HG03565 (cell line): ENCODE measurements around the gene GARS1.

Experiments
- ATAC-seq: cut with Tn5 transposase; IDR thresholded peaks from one replicate; pipeline ENCODE4 v1.9.1; 2021; ENCODE audit warnings: mild to moderate bottlenecking, moderate library complexity; ENCODE audit not compliant: unreplicated experiment

Gene GARS1

GRCh38 chr7:30652698-30653641 lies 58.3 kb downstream of the GARS1 start:
- ATAC-seq: no peak

DNA sequence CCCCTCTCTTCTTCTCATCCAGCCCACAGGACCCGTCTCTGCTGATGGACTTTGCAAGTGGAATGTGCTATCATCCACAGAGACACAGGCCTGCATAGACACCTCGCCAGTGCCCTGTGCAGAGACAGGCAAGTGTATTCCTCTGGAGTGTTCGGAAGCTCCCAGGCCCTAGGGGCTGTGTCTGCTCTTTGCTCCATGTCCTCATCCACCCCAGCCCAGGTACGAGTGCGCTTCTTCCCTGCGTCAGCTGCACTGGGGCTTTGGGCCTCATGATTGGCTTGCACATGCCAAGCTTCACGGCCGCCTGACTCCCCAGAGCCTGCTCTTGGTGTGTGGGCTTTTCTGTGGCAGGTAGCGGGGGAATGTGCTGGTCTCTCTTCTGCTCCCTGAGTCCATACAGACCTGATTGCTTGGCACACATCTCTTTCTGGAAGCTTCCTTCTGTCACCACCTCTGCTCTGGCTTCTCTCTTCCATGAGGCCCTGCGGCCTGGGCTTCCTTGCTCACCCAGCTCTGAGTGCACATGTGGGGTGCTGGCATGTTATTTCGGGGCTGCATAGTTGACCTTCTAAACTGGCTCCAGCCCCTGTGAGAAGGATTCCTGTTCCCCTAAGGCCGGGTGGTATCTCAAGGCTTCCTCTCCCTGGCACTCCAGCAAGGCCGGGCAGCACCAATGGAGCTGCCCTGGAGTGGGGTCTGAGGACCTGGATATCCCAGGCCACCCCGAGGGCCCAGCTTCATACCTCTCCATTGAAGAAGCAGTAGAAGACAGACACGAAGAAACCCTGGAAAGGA lies 59.8 kb downstream of the GARS1 start:
- ATAC-seq: no peak

- ATAC-seq: no peak
These were observed 60.7 kb downstream of the GARS1 start for GRCh38 chr7:30655096-30655970.

GRCh38 chr7:30656006-30656957 lies 61.6 kb downstream of the GARS1 start:
- ATAC-seq: no peak

- no peak for ATAC-seq
These were observed 62.5 kb downstream of the GARS1 start for GRCh38 chr7:30657131-30657530.

- ATAC-seq: no peak
These were observed 63.9 kb downstream of the GARS1 start for GRCh38 chr7:30658479-30659074.

DNA sequence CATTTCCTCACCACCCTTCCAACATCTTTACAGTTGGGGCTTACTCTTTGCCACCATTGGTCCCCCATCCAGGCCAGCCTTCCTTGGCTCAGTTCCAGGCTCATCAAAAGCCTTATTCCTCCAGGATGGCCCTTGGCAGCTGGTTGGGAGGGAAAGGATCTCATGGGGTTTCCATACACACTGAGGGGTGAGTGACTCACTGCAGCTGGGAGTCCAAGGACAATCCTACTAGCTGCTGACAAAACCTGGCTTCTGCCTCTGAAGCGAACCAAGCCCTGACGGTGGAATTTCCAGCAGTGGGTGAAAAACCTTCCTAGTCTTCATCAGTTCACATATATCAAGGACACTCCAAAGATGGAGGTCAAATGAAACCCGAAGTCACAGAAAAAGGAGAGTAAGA lies 64.6 kb downstream of the GARS1 start:
- ATAC-seq: no peak

GRCh38 chr7:30660331-30661255 lies 65.9 kb downstream of the GARS1 start:
- ATAC-seq: no peak

DNA sequence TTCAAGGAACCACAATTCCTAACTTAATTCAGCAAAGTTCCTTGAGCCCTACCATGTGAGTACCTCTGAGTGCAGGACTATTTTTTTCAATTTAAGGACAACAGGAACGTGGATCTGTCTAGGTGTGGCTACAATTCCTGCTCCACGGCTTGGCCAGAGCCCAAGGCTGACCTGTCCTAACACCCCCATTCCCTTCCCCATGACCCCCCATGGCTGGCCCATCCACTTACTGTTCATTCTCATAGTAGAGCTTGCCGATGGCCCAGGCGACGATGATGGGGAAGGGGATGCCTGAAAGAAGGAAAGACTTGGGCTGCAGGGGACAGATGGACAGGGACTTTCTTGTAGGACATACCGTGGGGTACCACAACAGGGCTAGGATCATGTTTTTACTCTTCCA lies 67.2 kb downstream of the GARS1 start:
- no peak for ATAC-seq

- no peak for ATAC-seq
These were observed 67.8 kb downstream of the GARS1 start for GRCh38 chr7:30662431-30662939.

- ATAC-seq: no peak
These were observed 68.7 kb downstream of the GARS1 start for GRCh38 chr7:30663414-30663813.

DNA sequence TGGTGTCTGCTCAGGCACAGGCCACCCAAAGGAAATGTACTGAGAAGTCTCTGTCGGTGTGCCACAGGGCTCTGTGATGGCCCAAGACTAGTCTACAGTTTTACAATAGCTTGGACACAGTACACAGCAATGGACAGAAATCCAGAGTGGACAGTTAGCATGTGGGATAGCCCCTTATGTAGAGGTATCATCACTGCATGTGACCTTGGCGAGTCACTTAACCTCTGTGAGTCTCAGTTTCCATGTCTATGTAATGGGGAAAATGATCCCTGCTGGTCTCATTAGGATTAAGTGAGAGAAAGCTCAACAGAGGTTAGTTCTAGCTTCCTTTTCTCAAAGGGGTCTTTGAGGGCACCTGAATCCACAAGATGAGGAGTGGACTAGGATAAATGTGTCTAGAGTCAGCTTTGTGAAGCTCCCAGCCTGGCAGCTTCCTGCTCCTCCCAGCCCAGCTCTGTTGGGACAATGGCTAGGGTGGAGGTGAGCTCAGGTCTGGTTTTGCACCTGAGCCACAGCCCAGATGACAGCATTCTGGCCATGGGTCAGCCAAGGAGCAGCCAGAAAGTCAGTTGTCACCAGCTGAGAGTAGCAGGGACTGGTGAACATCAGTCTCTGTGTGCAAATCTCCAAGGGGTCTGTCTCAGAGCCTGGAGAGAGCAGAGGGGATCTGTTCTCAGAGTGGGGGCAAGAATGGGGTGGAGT lies 69.7 kb downstream of the GARS1 start:
- no peak for ATAC-seq

DNA sequence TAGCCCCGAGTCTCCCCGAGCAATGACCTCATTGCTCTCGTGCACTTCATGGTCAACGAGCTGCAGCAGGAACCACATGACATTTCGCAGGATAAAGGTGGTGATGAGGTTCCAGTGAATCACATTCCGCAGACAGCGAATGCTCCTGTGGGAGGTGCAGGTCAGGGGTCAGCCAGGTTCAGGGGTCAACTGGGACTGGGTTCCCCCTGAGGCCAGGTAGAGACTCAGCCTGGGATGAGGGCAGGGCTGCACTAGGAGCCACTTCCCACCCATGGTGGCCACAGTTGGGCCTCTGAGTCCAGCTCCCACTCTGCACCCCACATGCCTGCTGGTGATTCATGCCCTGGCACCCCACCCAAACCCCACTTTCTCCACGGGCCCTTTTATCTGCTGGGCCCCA lies 70.4 kb downstream of the GARS1 start:
- no peak for ATAC-seq

DNA sequence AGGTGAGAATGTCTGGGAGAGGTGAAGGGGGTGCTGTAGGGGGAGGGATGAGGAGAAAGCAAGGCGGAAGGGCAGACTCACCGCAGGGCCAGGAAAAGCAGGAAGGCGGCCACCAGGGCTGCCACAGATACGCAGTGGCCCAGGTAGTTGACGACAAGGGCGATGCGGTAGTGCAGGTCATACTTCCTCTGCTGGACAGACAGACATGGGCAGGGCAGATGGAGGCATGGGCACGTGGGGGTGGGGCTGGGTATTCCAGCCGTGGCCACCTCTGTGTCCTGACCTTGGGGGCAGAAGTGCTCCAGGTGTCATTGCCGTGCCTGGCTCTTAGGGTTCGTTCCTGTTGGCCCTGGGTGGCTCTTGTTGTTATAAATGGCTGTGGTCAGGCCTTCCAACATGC lies 70.8 kb downstream of the GARS1 start:
- no peak for ATAC-seq

- ATAC-seq: no peak
These were observed 72.5 kb downstream of the GARS1 start for GRCh38 chr7:30667172-30667571.

DNA sequence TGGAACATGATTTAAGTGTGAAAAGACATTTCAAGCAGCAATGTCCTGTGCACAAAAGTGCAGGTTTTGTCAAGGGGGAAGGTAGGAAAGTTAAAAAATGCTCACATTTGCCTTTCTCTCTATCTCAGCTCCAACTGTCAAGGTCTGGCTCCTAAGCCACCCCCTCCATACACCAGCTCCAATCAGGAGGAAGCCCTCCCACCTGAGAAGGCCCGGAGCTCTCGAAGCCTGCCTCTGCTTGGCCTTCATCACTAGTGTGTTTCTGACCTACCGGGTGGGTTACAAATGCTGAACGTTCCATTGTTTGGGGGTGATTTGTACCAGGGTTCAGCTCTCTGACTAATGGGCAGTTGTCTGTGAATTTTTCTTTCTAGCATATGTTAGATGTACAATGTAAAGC lies 73.4 kb downstream of the GARS1 start:
- no peak for ATAC-seq

- no peak for ATAC-seq
These were observed 77.3 kb downstream of the GARS1 start for GRCh38 chr7:30671793-30672465.
